HG02973 (cell line): Measurements from ENCODE around the gene FSIP1.

Experiments
- ATAC-seq: cut with Tn5 transposase; IDR thresholded peaks from one replicate; pipeline ENCODE4 v1.9.1; 2021; ENCODE audit warnings: moderate library complexity; ENCODE audit not compliant: unreplicated experiment

The FSIP1 gene

DNA sequence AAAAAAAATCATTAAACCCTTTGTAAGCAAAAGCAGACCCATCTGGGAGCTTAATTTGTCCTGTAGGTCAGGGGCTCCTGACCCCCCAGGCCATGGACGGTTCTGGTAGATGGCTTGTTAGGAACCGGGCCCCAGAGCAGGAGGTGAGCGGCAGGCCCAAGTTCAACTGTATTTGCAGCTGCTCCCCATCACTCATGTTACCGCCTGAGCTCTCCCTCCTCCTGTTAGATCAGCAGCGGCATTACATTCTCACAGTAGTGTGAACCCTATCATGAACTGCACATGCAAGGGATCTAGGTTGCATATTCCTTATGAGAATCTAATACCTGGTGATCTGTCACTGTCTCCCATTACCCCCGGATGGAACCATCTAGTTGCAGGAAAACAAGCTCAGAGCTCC lies 60.7 kb downstream of the FSIP1 start:
- no peak for ATAC-seq

- no peak for ATAC-seq
Measured at GRCh38 chr15:39720621-39721611, 61.7 kb downstream of the FSIP1 start.

GRCh38 chr15:39720081-39720480 lies 62.6 kb downstream of the FSIP1 start:
- no peak for ATAC-seq

DNA sequence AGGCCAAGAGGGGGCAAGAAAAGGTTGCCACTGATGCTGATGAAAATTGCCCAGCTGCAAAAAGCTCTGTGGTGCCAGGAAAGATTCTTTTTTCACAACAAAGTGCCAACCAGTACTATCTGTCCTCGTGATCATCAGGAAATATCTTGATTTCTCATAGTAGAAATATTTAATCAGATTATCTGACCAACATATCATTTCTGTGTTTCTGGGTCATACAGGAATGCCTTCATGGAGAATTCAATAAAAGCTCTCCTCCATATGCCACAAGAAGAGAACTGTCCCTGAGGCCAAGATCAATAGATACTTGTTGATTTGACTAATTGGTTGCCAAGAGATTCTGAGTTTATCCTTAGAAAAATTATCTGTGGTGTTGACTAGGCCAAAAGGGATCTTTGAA lies 63.5 kb downstream of the FSIP1 start:
- ATAC-seq = no peak

DNA sequence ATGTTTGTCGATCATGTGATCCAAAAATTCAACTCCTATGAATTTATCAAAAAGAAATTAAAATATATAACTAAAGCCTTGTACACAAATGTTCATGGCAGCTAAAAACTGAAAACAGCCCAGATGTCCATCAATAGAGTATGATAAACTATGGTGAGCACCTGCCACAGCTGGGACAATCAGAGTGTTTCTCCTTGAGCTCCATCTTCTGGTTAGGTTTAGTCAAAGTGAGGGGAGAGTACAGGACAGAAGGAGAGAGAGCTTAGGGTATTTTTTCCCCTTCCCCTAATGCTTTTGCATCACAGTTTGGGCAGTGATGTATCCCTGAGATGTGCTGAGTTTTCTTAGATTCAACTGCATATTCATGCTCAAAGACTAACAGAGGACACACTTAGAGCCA lies 65.5 kb downstream of the FSIP1 start:
- no peak for ATAC-seq

GRCh38 chr15:39714251-39714650 lies 68.4 kb downstream of the FSIP1 start:
- ATAC-seq = no peak

DNA sequence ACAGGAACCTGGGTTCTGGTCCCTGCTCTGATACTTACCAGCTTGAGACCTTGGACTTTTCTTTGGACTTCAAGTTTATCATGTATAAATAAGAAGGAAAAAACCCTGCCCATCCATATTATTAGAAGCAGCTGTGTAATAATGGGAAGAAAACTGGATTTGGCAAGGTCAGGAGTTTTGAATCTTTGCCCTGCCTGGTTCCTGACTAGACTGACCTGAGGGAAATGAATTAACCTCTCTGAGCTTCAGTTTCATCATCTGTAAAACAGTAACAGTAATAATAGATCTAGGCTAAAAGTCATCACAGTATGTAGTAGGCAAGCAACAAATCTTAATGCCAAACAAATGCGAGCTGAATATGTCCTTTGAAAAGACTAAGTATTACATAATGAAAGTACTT lies 68.8 kb downstream of the FSIP1 start:
- ATAC-seq = no peak

GRCh38 chr15:39710681-39711080 lies 72.0 kb downstream of the FSIP1 start:
- ATAC-seq = no peak

GRCh38 chr15:39709941-39710340 lies 72.7 kb downstream of the FSIP1 start:
- no peak for ATAC-seq

DNA sequence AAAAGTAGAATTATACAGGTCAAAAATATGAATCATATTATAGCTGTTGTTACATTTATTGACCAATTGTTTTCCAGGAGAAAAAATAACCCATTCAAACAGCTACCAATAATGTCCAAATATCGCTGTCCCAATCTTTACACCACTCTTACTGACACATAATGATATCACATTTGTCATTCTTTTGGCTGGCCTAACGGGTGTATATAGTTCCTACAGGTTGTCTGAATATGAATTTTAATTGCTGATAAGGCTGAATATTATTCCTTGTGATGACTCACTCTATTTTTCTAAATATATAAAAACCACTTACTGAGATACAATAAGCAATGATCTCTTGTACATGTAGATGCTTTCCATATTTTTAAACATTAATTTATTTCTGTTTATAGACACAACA lies 76.4 kb downstream of the FSIP1 start:
- ATAC-seq = no peak

DNA sequence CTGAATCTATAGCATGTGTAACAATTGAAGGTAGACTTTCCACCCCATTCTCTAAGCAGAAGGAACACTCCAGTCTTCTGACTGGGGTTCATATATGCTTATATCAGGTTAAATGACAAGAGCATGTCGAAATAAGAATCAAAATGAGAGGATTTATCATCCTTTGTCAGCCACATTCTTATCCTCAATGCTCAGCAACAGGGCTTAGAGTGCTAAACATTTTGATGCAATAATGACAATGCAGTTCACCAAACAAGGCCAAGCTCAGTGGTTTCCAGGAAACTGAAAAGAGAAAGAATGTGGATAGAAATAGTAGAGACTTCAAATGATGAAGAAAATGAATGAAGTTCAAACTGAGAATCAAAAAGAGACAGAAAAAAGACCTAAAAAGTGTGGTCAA lies 78.0 kb downstream of the FSIP1 start:
- no peak for ATAC-seq

DNA sequence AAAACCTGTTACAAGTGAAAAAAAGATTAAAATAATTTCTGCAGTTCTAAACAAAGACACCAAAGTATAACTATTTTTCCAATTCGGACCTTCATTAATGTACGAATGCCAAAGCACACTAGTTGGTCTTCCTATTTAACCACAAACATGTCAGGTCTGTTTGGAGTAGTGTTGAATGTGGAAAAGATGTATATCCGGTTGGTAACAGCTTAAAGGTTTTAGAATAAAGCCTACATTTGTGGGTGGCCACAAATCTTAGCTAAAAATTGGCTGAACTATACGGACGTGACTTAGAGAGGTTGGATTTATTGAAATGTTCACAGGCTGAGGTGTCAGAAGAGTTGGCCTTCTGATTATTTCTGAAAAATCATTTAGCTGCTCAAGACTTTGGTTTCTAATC lies 78.4 kb downstream of the FSIP1 start:
- ATAC-seq = no peak

DNA sequence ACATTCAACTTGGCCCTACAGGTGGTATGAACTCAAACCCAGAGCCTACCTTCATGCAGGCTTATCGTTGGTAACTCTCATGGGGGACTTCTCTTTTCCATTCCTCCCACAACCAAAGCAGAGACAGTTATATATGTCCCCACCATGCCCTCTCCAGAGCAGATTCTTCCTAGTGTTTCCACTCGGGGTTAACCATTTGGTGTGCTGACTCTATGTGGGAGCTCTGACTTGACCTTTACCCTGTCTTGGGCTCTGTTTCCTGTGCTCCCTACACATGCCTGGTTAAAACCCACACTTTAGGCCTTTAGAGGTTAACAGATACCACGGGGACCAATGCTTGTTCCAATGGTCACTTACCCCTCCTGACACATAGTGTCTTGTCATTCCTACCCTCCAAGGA lies 80.7 kb downstream of the FSIP1 start:
- no peak for ATAC-seq

GRCh38 chr15:39700375-39700700 lies 82.3 kb downstream of the FSIP1 start:
- ATAC-seq = no peak

DNA sequence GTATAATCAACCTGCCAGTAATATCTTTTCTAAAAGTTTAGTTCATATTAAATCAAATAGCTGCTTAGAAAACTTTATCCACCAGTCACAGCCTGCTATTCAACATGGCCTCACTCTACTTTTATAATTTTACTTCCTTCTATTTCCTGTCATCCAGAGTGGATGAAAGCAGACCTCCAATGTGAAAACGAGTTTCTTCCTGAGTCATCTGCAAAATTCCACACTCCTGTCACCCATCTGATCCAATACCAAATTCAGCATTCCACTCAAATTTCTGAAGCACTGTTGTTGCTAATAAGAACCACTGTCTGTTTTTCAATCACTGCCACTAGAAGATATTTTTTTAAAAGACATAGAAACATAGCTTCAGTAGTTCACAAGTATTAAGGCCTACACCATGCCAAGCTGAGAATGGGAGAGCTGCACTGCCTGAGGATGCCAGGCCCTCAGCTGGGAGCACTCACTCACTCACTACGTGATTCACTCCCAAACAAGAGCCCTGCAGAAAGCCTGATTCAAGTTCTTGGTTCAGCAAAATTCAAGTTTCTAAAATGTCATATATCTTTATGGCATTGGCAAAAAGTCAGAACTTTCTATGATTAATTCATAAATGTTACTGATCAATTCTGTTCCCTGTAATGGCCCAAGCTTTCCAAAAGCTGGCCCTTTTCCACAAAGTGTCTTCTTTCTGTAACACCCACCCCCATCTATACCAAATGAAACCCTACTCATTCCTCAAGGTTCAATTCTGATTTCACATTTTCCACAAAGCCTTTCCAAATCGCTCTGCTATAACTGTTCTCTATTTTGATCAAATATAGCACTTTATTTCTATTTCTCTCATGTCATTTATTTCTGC lies 82.9 kb downstream of the FSIP1 start:
- no peak for ATAC-seq

GRCh38 chr15:39698444-39699390 lies 83.9 kb downstream of the FSIP1 start:
- ATAC-seq = no peak

- ATAC-seq = no peak
Measured at GRCh38 chr15:39697509-39697908, 85.1 kb downstream of the FSIP1 start.

- ATAC-seq = no peak
Measured at GRCh38 chr15:39695793-39696192, 86.8 kb downstream of the FSIP1 start.

- ATAC-seq = no peak
Measured at GRCh38 chr15:39692356-39693327, 90.0 kb downstream of the FSIP1 start.
